Small intestine (tissue), 7 donors: ENCODE results near the gene GOLGA2. TPM values are rescaled to one million over a fixed set of nuclear protein-coding genes. Genes with fewer than 3 reads are reported as not detected.
"Not testable (repeated sequence)": the region's sequence is repeated elsewhere in the genome, so short reads cannot be mapped to it uniquely, and the experiment has no call there.

ENCODE experiments used
- DNase-seq, 2 donors: peaks; one replicate each; pipeline versions ENCODE4 v3.0.0 to v3.0.0-alpha.2; 2013
- FAIRE-seq: peaks from 2 replicates; lab custom pipeline; 2012; peaks lifted over from hg19 to GRCh38; lab: Jason Lieb, UNC
- H3K27ac ChIP-seq, 3 donors: one replicate each; pipeline ENCODE4 v1.5.1; 2013; ENCODE audit warnings: low read length in 2 of 3, mild to moderate bottlenecking in 2 of 3, control low read depth in 1 of 3, inconsistent platforms in 1 of 3, low read depth in 1 of 3, moderate library complexity in 1 of 3
- H3K27me3 ChIP-seq, 3 donors: one replicate each; pipeline ENCODE4 v1.6.1; 2013; ENCODE audit warnings: low read length in 3 of 3, inconsistent platforms in 1 of 3; ENCODE audit not compliant: control insufficient read depth in 3 of 3, insufficient read depth in 3 of 3
- H3K36me3 ChIP-seq, 3 donors: one replicate each; pipeline ENCODE4 v1.6.1; 2013; ENCODE audit warnings: low read length in 3 of 3, inconsistent platforms in 1 of 3, low read depth in 1 of 3, mild to moderate bottlenecking in 1 of 3, moderate library complexity in 1 of 3; ENCODE audit not compliant: control insufficient read depth in 3 of 3, insufficient read depth in 2 of 3
- H3K4me1 ChIP-seq, 3 donors: one replicate each; pipeline ENCODE4 v1.6.1; 2013; ENCODE audit warnings: low read length in 2 of 3, inconsistent platforms in 1 of 3, low read depth in 1 of 3, mild to moderate bottlenecking in 1 of 3, moderate library complexity in 1 of 3; ENCODE audit not compliant: control insufficient read depth in 3 of 3, insufficient read depth in 2 of 3
- H3K4me3 ChIP-seq, 3 donors: one replicate each; pipeline ENCODE4 v1.5.1; 2013; ENCODE audit warnings: low read length in 3 of 3, control low read depth in 1 of 3, inconsistent platforms in 1 of 3, low read depth in 1 of 3, mild to moderate bottlenecking in 1 of 3, moderate library complexity in 1 of 3
- H3K9me3 ChIP-seq, 2 donors: one replicate each; pipeline ENCODE4 v1.6.1; 2013; ENCODE audit warnings: low read depth in 1 of 2, low read length in 1 of 2; ENCODE audit not compliant: control insufficient read depth in 2 of 2, insufficient read depth in 1 of 2
- WGBS, 3 donors: extraction: QIAGEN DNeasy Blood & Tissue Kit; methylation state at CpG; one replicate each; pipeline ENCODE4 v1.1.7; 2013; 5-methylcytosine and 5-hydroxymethylcytosine counted together
- polyA plus RNA-seq, 4 donors: library from polyadenylated mRNA; stranded (reverse) in 3 of 4; unstranded in 1 of 4; fragments of 200-250 nt in 3 of 4; fragments of 120-200 nt in 1 of 4; gene quantifications; one replicate each; pipeline versions ENCODE4 v1.2.1 to v1.2.3, GENCODE V29; 2013
- donor health status: healthy with polysubstance abuse.
- donor health status: control.
- donor health status: control.
- donor health status: Bipolar disorder and iron deficiency.
- donor health status: healthy.

GOLGA2 gene
- polyA plus RNA-seq, 4 donors = 34.9 to 69.1 (median 48.7) TPM

GRCh38 chr9:128285033-128285784 is 9.4 kb upstream of the GOLGA2 start:
- Histone ChIP-seq H3K36me3 (peaks cover 0 to 32% (median 8%) of the 10 kb centered on the region in 3 donors), H3K4me3 (no peak overlapping the region), H3K9me3 (no peaks in the 10 kb centered on the region), H3K4me1 (no peaks in the 10 kb centered on the region), H3K27ac (no peak overlapping the region), H3K27me3 (no peaks in the 10 kb centered on the region)
- 92 to 96% (median 96%) methylated on average over 12 of the region's 12 CpGs for WGBS, 3 donors
- DNase-seq = no peak
- FAIRE-seq = no peak

GRCh38 chr9:128282500-128282899 is 6.7 kb upstream of the GOLGA2 start:
- Histone ChIP-seq H3K27me3 (no peaks in the 10 kb centered on the region), H3K9me3 (no peaks in the 10 kb centered on the region), H3K27ac (no peak overlapping the region), H3K36me3 (peaks cover 0 to 27% (median 8%) of the 10 kb centered on the region in 3 donors), H3K4me3 (no peak overlapping the region), H3K4me1 (peaks cover 0 to under 1% (median 0%) of the 10 kb centered on the region in 3 donors)
- 93 to 97% (median 94%) methylated on average over 6 of the region's 6 CpGs for WGBS, 3 donors
- FAIRE-seq (no peak), DNase-seq (no peak)

- peaks cover 0 to 11% (median 0%) of the 10 kb centered on the region in 3 donors for H3K36me3 ChIP-seq
- no peaks in the 10 kb centered on the region for H3K27me3 ChIP-seq
- FAIRE-seq = no peak
- no peak overlapping the region for H3K4me3 ChIP-seq
- H3K27ac ChIP-seq = no peak overlapping the region
- no peak for DNase-seq
- peaks cover 0 to 8% (median 3%) of the 10 kb centered on the region in 3 donors for H3K4me1 ChIP-seq
- no peaks in the 10 kb centered on the region for H3K9me3 ChIP-seq
- WGBS, 3 donors = 90 to 99% (median 97%) methylated on average over 5 of the region's 5 CpGs
Measured at GRCh38 chr9:128280084-128280622, 4.3 kb upstream of the GOLGA2 start.

DNA sequence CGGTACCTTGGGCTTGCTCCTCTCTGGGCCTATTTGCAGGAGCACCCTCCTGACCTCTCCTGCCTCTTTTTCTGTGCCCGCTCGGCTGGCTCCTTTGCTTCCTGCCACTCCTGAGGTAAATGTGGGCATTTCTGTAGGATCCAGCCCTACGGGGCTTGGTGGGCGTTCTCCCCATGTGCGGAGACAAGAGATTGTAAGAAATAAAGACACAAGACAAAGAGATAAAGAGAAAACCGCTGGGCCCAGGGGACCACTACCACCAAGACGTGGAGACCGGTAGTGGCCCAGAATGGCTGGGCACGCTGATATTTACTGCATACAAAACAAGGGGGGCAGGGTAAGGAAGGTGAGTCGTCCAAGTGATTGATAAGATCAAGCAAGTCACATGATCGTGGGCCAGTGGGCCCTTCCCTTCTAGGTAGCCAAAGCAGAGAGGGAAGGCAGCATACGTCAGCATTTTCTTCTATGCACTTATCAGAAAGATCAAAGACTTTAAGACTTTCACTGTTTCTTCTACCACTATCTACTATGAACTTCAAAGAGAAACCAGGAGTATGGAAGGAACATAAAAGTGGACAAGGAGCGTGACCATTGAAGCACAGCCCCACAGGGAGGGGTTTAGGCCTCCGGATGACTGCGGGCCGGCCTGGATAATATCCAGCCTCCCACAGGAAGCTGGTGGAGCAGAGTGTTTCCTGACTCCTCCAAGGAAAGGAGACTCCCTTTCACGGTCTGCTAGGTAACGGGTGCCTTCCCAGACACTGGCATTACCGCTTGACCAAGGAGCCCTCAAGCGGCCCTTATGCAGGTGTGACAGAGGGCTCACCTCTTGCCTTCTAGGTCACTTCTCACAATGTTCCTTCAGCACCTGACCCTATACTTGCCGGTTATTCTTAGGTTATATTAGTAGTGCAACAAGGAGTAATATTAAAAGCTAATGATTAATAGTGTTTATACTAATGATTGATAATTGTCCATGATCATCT is 3.6 kb upstream of the GOLGA2 start:
- WGBS, 3 donors = 66 to 79% (median 77%) methylated on average over 22 of the region's 22 CpGs

DNA sequence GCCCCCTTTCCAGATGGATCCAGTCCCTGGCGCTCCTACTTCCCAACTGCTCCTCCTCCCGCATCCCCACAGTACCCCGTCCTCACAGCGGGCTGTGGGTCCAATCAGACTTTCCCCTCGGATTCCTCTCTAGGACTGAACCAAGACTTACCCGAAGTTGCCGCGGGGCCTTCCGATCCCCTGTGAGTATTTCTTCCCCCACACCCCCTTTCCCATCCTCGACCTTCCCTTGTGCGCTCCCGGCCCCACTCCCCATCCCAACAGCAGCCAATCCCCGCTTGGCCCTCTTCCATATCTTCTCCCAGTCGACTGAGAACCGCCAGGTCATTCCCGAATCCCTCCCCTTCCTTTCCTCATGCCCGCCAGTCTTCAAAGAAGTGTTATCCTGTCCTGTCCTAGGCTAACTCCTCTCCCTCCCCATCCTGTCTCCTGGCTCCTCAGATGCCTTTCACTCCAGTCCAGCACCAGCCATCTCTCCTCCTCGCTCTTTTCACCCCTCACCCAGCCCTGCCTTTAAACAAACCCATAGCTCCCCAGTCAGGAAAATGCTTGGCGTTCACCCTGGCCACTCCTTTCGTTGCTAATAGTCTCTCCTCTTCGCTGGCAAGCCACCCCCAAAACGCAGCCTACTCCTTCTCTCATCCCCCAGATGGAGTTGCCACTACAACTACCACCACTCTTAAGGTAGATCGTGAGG is 915 bp upstream of the GOLGA2 start:
- Histone ChIP-seq H3K9me3 (no peaks in the 10 kb centered on the region), H3K4me3 (peak overlapping the region; percentile 50 to 90 (median 67)), H3K36me3 (peaks cover 0 to 21% (median 6%) of the 10 kb centered on the region in 3 donors), H3K4me1 (peaks cover 0 to 10% (median 8%) of the 10 kb centered on the region in 3 donors), H3K27me3 (no peaks in the 10 kb centered on the region), H3K27ac (peak overlapping the region; percentile 66 to 90 (median 75))
- DNase-seq = peak in 1 of 2 donors; percentile 24
- WGBS, 3 donors = 11 to 15% (median 12%) methylated on average over 23 of the region's 23 CpGs
- no peak for FAIRE-seq

More for the DNA sequence above, 3.6 kb upstream of the GOLGA2 start:
- not testable (repeated sequence) for FAIRE-seq, H3K27me3 ChIP-seq, DNase-seq, H3K9me3 ChIP-seq, H3K27ac ChIP-seq, H3K4me3 ChIP-seq, H3K4me1 ChIP-seq, H3K36me3 ChIP-seq

GRCh38 chr9:128276008-128276573 is 284 bp upstream of the GOLGA2 start, which contains the start of gene SWI5:
SWI5 (plus strand) TSS chr9:128276276.
- no peaks in the 10 kb centered on the region for H3K9me3 ChIP-seq
- H3K27ac ChIP-seq = peak within 1 kb of the TSS; percentile 66 to 90 (median 82)
- 0 to 1% (median 0%) methylated on average over 31 to 38 of the region's 38 CpGs for WGBS, 3 donors
- H3K4me3 ChIP-seq = peak within 1 kb of the TSS; percentile 68 to 92 (median 90)
- peaks cover 0 to 10% (median 8%) of the 10 kb centered on the region in 3 donors for H3K4me1 ChIP-seq
- FAIRE-seq (no peak), DNase-seq (peak; percentile 99 to 100)
- H3K27me3 ChIP-seq = no peaks in the 10 kb centered on the region
- peaks cover 0 to 27% (median 9%) of the 10 kb centered on the region in 3 donors for H3K36me3 ChIP-seq

DNA sequence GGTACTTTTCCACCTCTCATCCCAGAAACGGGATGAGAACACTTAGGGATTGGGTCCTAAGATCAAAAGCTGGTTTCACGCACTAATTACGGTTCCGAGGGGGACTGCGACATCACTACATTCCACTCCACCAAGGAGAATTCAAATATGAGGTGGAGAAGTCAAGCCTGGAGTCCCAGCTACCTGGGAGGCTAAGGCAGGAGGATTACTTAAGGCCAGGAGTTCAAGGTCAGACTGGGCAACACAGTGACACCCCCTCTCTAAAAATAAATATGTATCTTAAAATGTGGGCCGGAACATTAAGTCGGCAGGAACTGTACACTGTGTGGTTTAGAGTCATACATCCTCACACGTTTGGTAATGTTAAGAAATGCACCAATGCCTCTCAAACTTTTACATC is 1.6 kb downstream of the GOLGA2 start:
- DNase-seq = no peak
- H3K36me3 ChIP-seq = peaks cover 0 to 37% (median 9%) of the 10 kb centered on the region in 3 donors
- FAIRE-seq = no peak
- H3K27ac ChIP-seq = no peak overlapping the region
- H3K9me3 ChIP-seq = no peaks in the 10 kb centered on the region
- WGBS, 3 donors = 67 to 72% (median 69%) methylated on average over 8 of the region's 8 CpGs
- peaks cover 0 to 10% (median 8%) of the 10 kb centered on the region in 3 donors for H3K4me1 ChIP-seq
- H3K4me3 ChIP-seq = no peak overlapping the region
- H3K27me3 ChIP-seq = no peaks in the 10 kb centered on the region
